Measurements from ENCODE around the gene MLEC. TPM values are rescaled to one million over a fixed set of nuclear protein-coding genes. Genes with fewer than 3 reads are reported as not detected.

Gene MLEC
- total RNA-seq, 6 donors from 2014 or later, result 29.3 to 125 (median 71.2) TPM

GRCh38 chr12:120642121-120642520, 44.8 kb upstream of the MLEC start:
- no peak overlapping the region for H3K4me3 ChIP-seq
- 72 to 73% methylated on average over 6 to 9 of the region's 9 CpGs for WGBS, 2 donors
- H3K36me3 ChIP-seq, result no peaks in the 10 kb centered on the region
- TF ChIP-seq EP300 (IDR thresholded peaks at IDR 0.05), result no peak
- TF ChIP-seq CTCF (IDR thresholded peaks at IDR 0.05), result no peak
- TF ChIP-seq POLR2A (IDR thresholded peaks at IDR 0.05), result no peak
- TF ChIP-seq POLR2AphosphoS5 (IDR thresholded peaks at IDR 0.05), result no peak
- peaks cover 12 to 19% (median 15%) of the 10 kb centered on the region in 4 donors for H3K4me1 ChIP-seq
- H3K27me3 ChIP-seq, result peaks cover 0 to 37% (median 21%) of the 10 kb centered on the region in 4 donors
- DNase-seq, result no peak
- ATAC-seq (ENCODE audit: low FRiP score in 2 of 2), result no peak
- H3K9me3 ChIP-seq, result no peaks in the 10 kb centered on the region
- no peak overlapping the region for H3K27ac ChIP-seq

GRCh38 chr12:120642826-120643225, 44.1 kb upstream of the MLEC start:
- ATAC-seq (ENCODE audit: low FRiP score in 2 of 2), result no peak
- peaks cover 12 to 19% (median 15%) of the 10 kb centered on the region in 4 donors for H3K4me1 ChIP-seq
- TF ChIP-seq POLR2AphosphoS5 (IDR thresholded peaks at IDR 0.05) (no peak), CTCF (IDR thresholded peaks at IDR 0.05) (no peak), POLR2A (IDR thresholded peaks at IDR 0.05) (no peak), EP300 (IDR thresholded peaks at IDR 0.05) (no peak)
- WGBS, 2 donors, result 88 to 90% methylated on average over 4 of the region's 4 CpGs
- no peaks in the 10 kb centered on the region for H3K9me3 ChIP-seq
- peaks cover 0 to 37% (median 21%) of the 10 kb centered on the region in 4 donors for H3K27me3 ChIP-seq
- no peak overlapping the region for H3K4me3 ChIP-seq
- H3K36me3 ChIP-seq, result no peaks in the 10 kb centered on the region
- DNase-seq, result no peak
- no peak overlapping the region for H3K27ac ChIP-seq

DNA sequence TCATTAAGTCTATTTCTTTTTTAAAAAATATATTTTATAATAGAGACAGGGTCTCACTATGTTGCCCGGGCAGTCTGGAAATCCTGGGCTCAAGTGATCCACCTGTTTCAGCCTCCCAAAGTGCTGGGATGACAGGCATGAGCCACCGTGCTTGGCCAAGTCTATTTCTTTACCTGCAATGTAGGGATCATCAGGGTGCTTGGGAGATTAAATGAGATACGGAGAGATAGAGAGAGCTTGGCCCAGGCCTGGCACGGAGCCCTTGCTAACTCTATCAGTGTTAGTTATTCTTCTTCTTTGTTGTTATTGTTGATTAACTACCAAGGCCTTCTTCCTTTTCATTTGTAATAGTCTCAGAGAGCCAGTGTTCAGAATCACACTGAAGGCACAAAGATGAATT, 43.4 kb upstream of the MLEC start:
- Histone ChIP-seq H3K9me3 (no peaks in the 10 kb centered on the region), H3K4me3 (no peak overlapping the region), H3K27me3 (peaks cover 0 to 37% (median 21%) of the 10 kb centered on the region in 4 donors), H3K4me1 (peaks cover 12 to 19% (median 15%) of the 10 kb centered on the region in 4 donors), H3K36me3 (no peaks in the 10 kb centered on the region), H3K27ac (no peak overlapping the region)
- ATAC-seq (ENCODE audit: low FRiP score in 2 of 2) (no peak), DNase-seq (no peak)
- WGBS, 2 donors, result 74 to 80% methylated on average over 4 of the region's 4 CpGs
- TF ChIP-seq POLR2AphosphoS5 (IDR thresholded peaks at IDR 0.05) (no peak), CTCF (IDR thresholded peaks at IDR 0.05) (no peak), EP300 (IDR thresholded peaks at IDR 0.05) (no peak), POLR2A (IDR thresholded peaks at IDR 0.05) (no peak)

DNA sequence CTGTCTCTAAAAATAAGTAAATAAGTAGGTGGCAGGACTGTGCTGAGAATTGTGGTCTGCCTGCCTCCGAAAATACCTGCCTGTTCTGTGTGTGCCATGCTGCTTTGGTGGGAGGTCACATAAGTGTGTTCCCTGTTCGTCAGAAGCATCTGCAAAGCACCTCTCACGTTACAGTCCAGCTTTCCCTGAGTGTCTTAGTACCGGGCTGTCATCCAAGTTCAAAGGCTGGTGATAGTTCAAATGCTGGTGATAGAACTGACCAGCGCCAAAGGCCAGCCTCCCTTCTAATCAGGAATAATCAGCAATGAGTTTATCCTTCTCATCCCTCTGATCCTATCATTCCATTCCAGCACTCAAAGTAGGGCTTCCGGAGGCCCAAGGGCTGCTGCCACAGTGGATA, 40.9 kb upstream of the MLEC start:
- 53 to 59% methylated on average over 6 of the region's 6 CpGs for WGBS, 2 donors
- Histone ChIP-seq H3K4me3 (no peak overlapping the region), H3K27me3 (peaks cover 0 to 33% (median 15%) of the 10 kb centered on the region in 4 donors), H3K27ac (no peak overlapping the region), H3K9me3 (no peaks in the 10 kb centered on the region), H3K36me3 (no peaks in the 10 kb centered on the region), H3K4me1 (peaks cover 14 to 21% (median 19%) of the 10 kb centered on the region in 4 donors)
- DNase-seq, result no peak
- no peak for ATAC-seq (ENCODE audit: low FRiP score in 2 of 2)
- TF ChIP-seq CTCF (IDR thresholded peaks at IDR 0.05) (no peak), POLR2A (IDR thresholded peaks at IDR 0.05) (no peak), EP300 (IDR thresholded peaks at IDR 0.05) (no peak), POLR2AphosphoS5 (IDR thresholded peaks at IDR 0.05) (no peak)

GRCh38 chr12:120647375-120647755, 39.6 kb upstream of the MLEC start:
- H3K9me3 ChIP-seq, result no peaks in the 10 kb centered on the region
- no peak overlapping the region for H3K27ac ChIP-seq
- TF ChIP-seq CTCF (IDR thresholded peaks at IDR 0.05) (no peak), POLR2A (IDR thresholded peaks at IDR 0.05) (no peak), POLR2AphosphoS5 (IDR thresholded peaks at IDR 0.05) (no peak), EP300 (IDR thresholded peaks at IDR 0.05) (no peak)
- H3K4me1 ChIP-seq, result peaks cover 7 to 14% (median 12%) of the 10 kb centered on the region in 4 donors
- WGBS, 2 donors, result 85 to 93% methylated on average over 13 of the region's 13 CpGs
- H3K4me3 ChIP-seq, result no peak overlapping the region
- DNase-seq, result no peak
- H3K36me3 ChIP-seq, result no peaks in the 10 kb centered on the region
- peaks cover 0 to 20% (median 5%) of the 10 kb centered on the region in 4 donors for H3K27me3 ChIP-seq
- ATAC-seq (ENCODE audit: low FRiP score in 2 of 2), result no peak
